ENCODE results near the gene TMEM232.
"Not testable (repeated sequence)": the region's sequence is repeated elsewhere in the genome, so short reads cannot be mapped to it uniquely, and the experiment has no call there.

TMEM232 gene

DNA sequence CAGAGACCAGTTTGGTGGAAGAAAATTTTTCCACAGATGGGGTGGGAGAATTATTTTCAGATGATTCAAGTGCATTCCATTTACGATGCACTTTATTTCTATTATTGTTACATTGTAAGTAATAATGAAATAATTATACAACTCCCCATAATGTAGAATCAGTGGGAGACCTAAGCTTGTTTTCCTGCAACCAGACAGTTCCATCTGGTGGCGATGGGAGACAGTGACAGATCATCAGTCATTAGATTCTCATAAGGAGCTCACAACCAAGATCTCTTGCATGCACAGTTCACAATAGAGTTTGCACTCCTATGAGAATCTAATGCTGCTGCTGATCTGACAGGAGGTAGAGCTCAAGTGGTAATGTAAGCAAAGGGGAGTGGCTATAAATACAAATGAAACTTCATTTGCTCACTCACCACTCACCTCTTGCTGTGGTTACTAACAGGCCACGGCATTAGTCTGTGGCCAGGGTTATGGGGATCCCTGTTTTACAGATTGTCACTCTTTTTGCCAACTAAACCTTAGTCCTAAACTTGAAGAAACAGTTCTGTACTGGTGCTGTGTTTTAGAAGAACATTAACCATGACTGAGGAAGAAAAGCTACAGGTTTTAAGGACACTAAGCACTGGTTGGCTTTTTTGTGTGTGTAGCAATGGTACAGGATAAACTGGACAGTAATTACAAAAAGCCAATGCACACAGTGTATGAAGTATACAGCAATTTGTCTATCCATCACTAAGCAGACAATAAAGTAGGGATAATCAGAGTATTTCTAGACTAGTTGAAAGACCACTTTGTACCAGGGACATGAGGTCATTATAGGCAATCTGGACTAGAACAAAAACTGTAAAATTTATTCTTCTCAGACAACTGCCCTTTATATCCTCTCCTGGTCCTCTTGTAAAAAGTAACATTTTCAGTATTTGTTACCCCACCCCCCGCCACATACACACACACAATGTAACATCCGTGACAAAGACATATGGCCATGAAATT lies 9.9 kb downstream of the TMEM232 start:
- Histone ChIP-seq H3K9me3 (ENCODE audit: control insufficient read depth in 2 of 2, low read length in 2 of 2) (no peaks in the 10 kb centered on the region), H3K4me3 (ENCODE audit: low read length in 2 of 2) (no peak overlapping the region), H3K4me1 (ENCODE audit: control insufficient read depth in 2 of 2, insufficient read depth in 2 of 2, low read length in 2 of 2) (no peaks in the 10 kb centered on the region), H3K27me3 (ENCODE audit: control insufficient read depth in 2 of 2, insufficient read depth in 2 of 2, low read length in 2 of 2) (no peaks in the 10 kb centered on the region), H3K9ac (ENCODE audit: low read depth in 1 of 2, low read length in 2 of 2) (no peak overlapping the region), H3K27ac (ENCODE audit: low read depth in 2 of 2, low read length in 2 of 2) (no peak overlapping the region), H3K36me3 (ENCODE audit: control insufficient read depth in 2 of 2, insufficient read depth in 2 of 2, low read length in 2 of 2) (no peaks in the 10 kb centered on the region)

DNA sequence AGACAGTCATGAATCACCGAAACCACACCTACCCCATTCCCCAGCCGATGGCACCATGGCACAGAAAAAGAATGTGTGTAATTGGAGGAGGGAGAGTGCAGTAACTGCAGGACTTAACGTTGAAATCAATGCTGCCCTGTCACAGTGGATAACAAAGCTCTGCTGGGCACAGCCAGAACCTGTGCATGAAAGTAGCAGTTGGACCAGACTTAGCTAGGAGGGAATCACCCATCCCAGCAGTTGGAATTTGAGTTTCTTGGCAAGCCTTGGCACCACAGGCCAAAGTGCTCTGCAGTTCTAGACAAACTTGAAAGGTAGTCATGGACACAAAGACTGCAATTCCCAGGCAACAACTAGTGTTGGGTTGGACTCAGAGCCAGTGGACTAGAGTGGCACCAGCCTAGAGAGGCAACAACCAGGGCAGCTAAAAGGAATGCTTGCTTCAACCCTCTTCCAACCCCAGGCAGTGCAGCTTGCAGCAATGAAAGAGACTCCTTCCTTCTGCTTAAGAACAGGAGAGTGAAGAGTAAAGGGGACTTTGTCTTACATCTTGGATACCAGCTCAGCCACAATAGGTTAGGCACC lies 19.1 kb downstream of the TMEM232 start:
- Histone ChIP-seq H3K27me3 (ENCODE audit: control insufficient read depth in 2 of 2, insufficient read depth in 2 of 2, low read length in 2 of 2) (no peaks in the 10 kb centered on the region), H3K9ac (ENCODE audit: low read depth in 1 of 2, low read length in 2 of 2) (no peak overlapping the region), H3K27ac (ENCODE audit: low read depth in 2 of 2, low read length in 2 of 2) (no peak overlapping the region), H3K36me3 (ENCODE audit: control insufficient read depth in 2 of 2, insufficient read depth in 2 of 2, low read length in 2 of 2) (no peaks in the 10 kb centered on the region), H3K4me1 (ENCODE audit: control insufficient read depth in 2 of 2, insufficient read depth in 2 of 2, low read length in 2 of 2) (no peaks in the 10 kb centered on the region), H3K9me3 (ENCODE audit: control insufficient read depth in 2 of 2, low read length in 2 of 2) (no peaks in the 10 kb centered on the region), H3K4me3 (ENCODE audit: low read length in 2 of 2) (no peak overlapping the region)

DNA sequence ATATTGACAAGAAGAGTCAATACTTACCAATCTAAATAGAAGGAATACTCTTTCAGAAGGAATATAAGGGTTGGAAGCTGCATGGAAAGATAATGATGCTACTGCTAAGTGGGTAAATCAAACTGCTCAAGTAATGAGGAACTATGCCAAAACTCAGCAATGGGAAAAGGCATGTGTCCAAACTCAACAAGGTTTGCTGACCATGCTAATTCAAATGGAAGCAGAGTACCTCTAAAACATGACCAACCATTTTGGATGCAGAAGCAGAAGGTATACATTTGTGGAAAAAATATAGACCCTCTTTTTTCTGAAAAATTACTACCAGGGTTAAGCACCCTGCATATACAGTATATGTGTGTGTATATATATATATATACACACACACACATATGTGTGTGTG lies 21.1 kb downstream of the TMEM232 start:
- Histone ChIP-seq H3K9ac (ENCODE audit: low read depth in 1 of 2, low read length in 2 of 2) (no peak overlapping the region), H3K9me3 (ENCODE audit: control insufficient read depth in 2 of 2, low read length in 2 of 2) (no peaks in the 10 kb centered on the region), H3K4me1 (ENCODE audit: control insufficient read depth in 2 of 2, insufficient read depth in 2 of 2, low read length in 2 of 2) (no peaks in the 10 kb centered on the region), H3K27ac (ENCODE audit: low read depth in 2 of 2, low read length in 2 of 2) (no peak overlapping the region), H3K27me3 (ENCODE audit: control insufficient read depth in 2 of 2, insufficient read depth in 2 of 2, low read length in 2 of 2) (no peaks in the 10 kb centered on the region), H3K36me3 (ENCODE audit: control insufficient read depth in 2 of 2, insufficient read depth in 2 of 2, low read length in 2 of 2) (no peaks in the 10 kb centered on the region), H3K4me3 (ENCODE audit: low read length in 2 of 2) (no peak overlapping the region)

DNA sequence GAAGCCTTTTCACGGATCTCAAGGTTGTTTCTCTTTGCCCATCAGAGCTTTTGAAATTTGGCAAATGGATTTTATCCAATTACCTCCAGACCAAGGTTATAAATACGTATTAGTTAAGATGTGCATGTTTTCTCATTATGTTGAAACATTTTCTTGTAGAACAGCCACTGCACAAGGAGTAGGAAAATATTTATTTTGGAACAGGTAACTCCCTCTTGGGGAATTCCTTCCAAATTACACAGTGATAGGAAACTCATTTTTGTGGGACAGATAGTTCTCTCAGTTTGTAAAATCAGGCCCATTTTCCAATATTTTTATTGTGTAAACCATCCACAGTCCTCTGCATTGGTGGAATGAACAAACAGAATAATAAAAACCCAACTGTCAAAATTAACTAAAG lies 23.0 kb downstream of the TMEM232 start:
- Histone ChIP-seq H3K9ac (ENCODE audit: low read depth in 1 of 2, low read length in 2 of 2) (no peak overlapping the region), H3K27me3 (ENCODE audit: control insufficient read depth in 2 of 2, insufficient read depth in 2 of 2, low read length in 2 of 2) (no peaks in the 10 kb centered on the region), H3K36me3 (ENCODE audit: control insufficient read depth in 2 of 2, insufficient read depth in 2 of 2, low read length in 2 of 2) (no peaks in the 10 kb centered on the region), H3K9me3 (ENCODE audit: control insufficient read depth in 2 of 2, low read length in 2 of 2) (no peaks in the 10 kb centered on the region), H3K4me3 (ENCODE audit: low read length in 2 of 2) (no peak overlapping the region), H3K4me1 (ENCODE audit: control insufficient read depth in 2 of 2, insufficient read depth in 2 of 2, low read length in 2 of 2) (no peaks in the 10 kb centered on the region), H3K27ac (ENCODE audit: low read depth in 2 of 2, low read length in 2 of 2) (no peak overlapping the region)

DNA sequence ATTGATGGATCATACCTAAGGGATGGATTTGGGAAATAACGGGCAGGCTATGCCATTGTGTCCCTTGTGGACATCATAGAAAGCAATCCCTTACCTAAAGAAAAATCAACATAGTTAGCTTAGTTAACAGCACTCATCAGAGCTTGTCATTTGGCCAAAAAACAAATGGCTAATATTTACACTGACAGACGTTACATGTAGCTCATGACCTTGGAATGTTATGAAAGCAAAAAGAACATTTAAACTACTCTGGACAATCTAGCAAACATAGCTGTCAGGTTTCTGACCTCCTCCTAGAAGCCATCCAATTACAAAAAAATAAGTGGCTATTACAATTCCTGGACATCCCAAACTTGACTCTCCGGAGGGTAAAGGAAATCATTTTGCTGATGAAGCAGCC lies 23.8 kb downstream of the TMEM232 start:
- Histone ChIP-seq H3K27me3 (ENCODE audit: control insufficient read depth in 2 of 2, insufficient read depth in 2 of 2, low read length in 2 of 2) (no peaks in the 10 kb centered on the region), H3K9ac (ENCODE audit: low read depth in 1 of 2, low read length in 2 of 2) (no peak overlapping the region), H3K4me1 (ENCODE audit: control insufficient read depth in 2 of 2, insufficient read depth in 2 of 2, low read length in 2 of 2) (no peaks in the 10 kb centered on the region), H3K27ac (ENCODE audit: low read depth in 2 of 2, low read length in 2 of 2) (no peak overlapping the region), H3K36me3 (ENCODE audit: control insufficient read depth in 2 of 2, insufficient read depth in 2 of 2, low read length in 2 of 2) (no peaks in the 10 kb centered on the region), H3K4me3 (ENCODE audit: low read length in 2 of 2) (no peak overlapping the region), H3K9me3 (ENCODE audit: control insufficient read depth in 2 of 2, low read length in 2 of 2) (no peaks in the 10 kb centered on the region)

DNA sequence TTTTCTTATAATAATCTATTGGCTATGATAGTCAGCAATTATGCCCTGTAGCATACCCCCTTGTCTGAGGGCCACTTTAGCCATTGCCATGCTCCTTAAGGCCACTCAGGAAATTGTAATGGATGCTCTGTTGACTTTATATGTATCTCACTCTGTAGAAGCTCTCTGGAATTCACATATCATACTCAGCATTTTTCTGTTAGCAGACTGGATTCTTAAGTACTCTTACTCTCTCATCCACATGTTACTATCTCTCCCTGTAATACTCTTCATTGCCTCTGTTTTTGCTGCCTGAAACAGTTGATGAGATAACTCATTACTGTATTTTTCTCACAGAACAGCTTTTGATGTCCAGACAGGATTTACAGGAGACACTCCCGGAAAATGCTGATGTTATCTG lies 24.2 kb downstream of the TMEM232 start:
- H3K27ac ChIP-seq (ENCODE audit: low read depth in 2 of 2, low read length in 2 of 2): no peak overlapping the region
- no peaks in the 10 kb centered on the region for H3K4me1 ChIP-seq (ENCODE audit: control insufficient read depth in 2 of 2, insufficient read depth in 2 of 2, low read length in 2 of 2)
- no peaks in the 10 kb centered on the region for H3K27me3 ChIP-seq (ENCODE audit: control insufficient read depth in 2 of 2, insufficient read depth in 2 of 2, low read length in 2 of 2)
- H3K9ac ChIP-seq (ENCODE audit: low read depth in 1 of 2, low read length in 2 of 2): no peak overlapping the region
- H3K9me3 ChIP-seq (ENCODE audit: control insufficient read depth in 2 of 2, low read length in 2 of 2): no peaks in the 10 kb centered on the region
- no peak overlapping the region for H3K4me3 ChIP-seq (ENCODE audit: low read length in 2 of 2)
- no peaks in the 10 kb centered on the region for H3K36me3 ChIP-seq (ENCODE audit: control insufficient read depth in 2 of 2, insufficient read depth in 2 of 2, low read length in 2 of 2)

DNA sequence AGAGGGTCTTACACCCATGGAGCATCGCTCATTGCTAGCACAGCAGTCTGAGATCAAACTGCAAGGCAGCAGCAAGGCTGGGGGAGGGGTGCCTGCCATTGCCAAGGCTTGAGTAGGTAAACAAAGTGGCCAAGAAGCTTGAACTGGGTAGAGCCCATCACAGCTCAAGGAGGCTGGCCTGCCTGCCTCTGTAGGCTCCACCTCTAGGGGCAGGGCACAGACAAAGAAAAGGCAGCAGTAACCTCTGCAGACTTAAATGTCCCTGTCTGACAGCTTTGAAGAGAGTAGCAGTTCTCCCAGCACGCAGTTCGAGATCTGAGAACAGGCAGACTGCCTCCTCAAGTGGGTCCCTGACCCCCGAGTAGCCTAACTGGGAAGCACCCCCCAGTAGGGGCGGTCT lies 33.8 kb downstream of the TMEM232 start:
- H3K9me3 ChIP-seq (ENCODE audit: control insufficient read depth in 2 of 2, low read length in 2 of 2); H3K36me3 ChIP-seq (ENCODE audit: control insufficient read depth in 2 of 2, insufficient read depth in 2 of 2, low read length in 2 of 2); H3K4me3 ChIP-seq (ENCODE audit: low read length in 2 of 2); H3K9ac ChIP-seq (ENCODE audit: low read depth in 1 of 2, low read length in 2 of 2); H3K27ac ChIP-seq (ENCODE audit: low read depth in 2 of 2, low read length in 2 of 2); H3K4me1 ChIP-seq (ENCODE audit: control insufficient read depth in 2 of 2, insufficient read depth in 2 of 2, low read length in 2 of 2); H3K27me3 ChIP-seq (ENCODE audit: control insufficient read depth in 2 of 2, insufficient read depth in 2 of 2, low read length in 2 of 2): not testable (repeated sequence)

DNA sequence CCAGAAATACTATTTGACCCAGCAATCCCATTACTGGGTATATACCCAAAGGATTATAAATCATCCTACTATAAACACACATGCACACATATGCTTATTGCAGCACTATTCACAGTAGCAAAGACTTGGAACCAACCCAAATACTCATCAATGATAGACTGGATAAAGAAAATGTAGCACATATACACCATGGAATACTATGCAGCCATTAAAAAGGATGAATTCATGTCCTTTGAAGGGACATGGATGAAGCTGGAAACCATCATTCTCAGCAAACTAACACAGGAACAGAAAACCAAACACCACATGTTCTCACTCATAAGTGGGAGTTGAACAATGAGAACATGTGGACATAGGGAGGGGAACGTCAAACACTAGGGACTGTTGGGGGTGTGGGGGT lies 35.9 kb downstream of the TMEM232 start:
- not testable (repeated sequence) for H3K27me3 ChIP-seq (ENCODE audit: control insufficient read depth in 2 of 2, insufficient read depth in 2 of 2, low read length in 2 of 2); H3K9ac ChIP-seq (ENCODE audit: low read depth in 1 of 2, low read length in 2 of 2); H3K4me3 ChIP-seq (ENCODE audit: low read length in 2 of 2); H3K36me3 ChIP-seq (ENCODE audit: control insufficient read depth in 2 of 2, insufficient read depth in 2 of 2, low read length in 2 of 2); H3K9me3 ChIP-seq (ENCODE audit: control insufficient read depth in 2 of 2, low read length in 2 of 2); H3K4me1 ChIP-seq (ENCODE audit: control insufficient read depth in 2 of 2, insufficient read depth in 2 of 2, low read length in 2 of 2); H3K27ac ChIP-seq (ENCODE audit: low read depth in 2 of 2, low read length in 2 of 2)

DNA sequence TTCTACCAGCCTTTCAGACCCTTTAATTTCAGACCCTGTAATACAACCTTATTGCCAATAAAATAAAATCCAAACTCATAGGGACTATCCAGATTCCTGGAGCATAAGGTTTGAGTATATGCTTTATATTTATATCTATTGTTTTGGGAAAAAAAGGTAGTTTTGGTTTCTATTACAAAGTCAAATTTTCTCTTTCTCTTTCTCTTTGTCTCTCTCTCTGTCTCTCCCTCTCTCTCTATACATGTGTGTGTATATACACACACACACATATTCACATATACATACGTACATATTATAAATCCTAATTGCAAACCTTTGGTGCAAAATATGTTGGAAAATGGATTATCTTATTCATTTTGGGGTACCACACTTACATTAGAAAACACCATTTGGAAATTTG lies 39.0 kb downstream of the TMEM232 start:
- H3K4me3 ChIP-seq (ENCODE audit: low read length in 2 of 2): no peak overlapping the region
- H3K27ac ChIP-seq (ENCODE audit: low read depth in 2 of 2, low read length in 2 of 2): no peak overlapping the region

DNA sequence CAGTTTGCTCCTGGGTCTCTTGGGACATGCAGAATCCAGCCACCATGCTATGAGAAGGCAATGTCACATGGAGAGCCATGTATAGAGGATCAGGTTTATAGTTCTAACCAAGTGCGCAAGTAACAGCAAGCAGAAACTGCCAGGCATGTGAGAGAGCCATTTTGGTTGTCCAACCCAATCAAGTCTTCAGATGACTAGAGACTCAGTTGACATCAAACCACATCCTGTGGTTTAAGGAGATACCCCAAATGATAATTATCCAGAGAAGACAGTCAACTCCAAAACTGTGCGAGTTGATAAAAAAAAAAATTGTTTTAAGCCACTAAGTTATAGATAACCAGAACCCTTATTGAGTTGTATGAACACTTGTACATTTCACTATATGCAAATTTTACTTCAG lies 40.2 kb downstream of the TMEM232 start:
- Histone ChIP-seq H3K9me3 (ENCODE audit: control insufficient read depth in 2 of 2, low read length in 2 of 2) (no peaks in the 10 kb centered on the region), H3K4me3 (ENCODE audit: low read length in 2 of 2) (no peak overlapping the region), H3K9ac (ENCODE audit: low read depth in 1 of 2, low read length in 2 of 2) (no peak overlapping the region), H3K27ac (ENCODE audit: low read depth in 2 of 2, low read length in 2 of 2) (no peak overlapping the region), H3K36me3 (ENCODE audit: control insufficient read depth in 2 of 2, insufficient read depth in 2 of 2, low read length in 2 of 2) (no peaks in the 10 kb centered on the region), H3K4me1 (ENCODE audit: control insufficient read depth in 2 of 2, insufficient read depth in 2 of 2, low read length in 2 of 2) (no peaks in the 10 kb centered on the region), H3K27me3 (ENCODE audit: control insufficient read depth in 2 of 2, insufficient read depth in 2 of 2, low read length in 2 of 2) (no peaks in the 10 kb centered on the region)

More for the DNA sequence above, 39.0 kb downstream of the TMEM232 start:
- no peaks in the 10 kb centered on the region for H3K27me3 ChIP-seq (ENCODE audit: control insufficient read depth in 2 of 2, insufficient read depth in 2 of 2, low read length in 2 of 2)
- H3K9me3 ChIP-seq (ENCODE audit: control insufficient read depth in 2 of 2, low read length in 2 of 2): no peaks in the 10 kb centered on the region
- H3K9ac ChIP-seq (ENCODE audit: low read depth in 1 of 2, low read length in 2 of 2): no peak overlapping the region
- H3K36me3 ChIP-seq (ENCODE audit: control insufficient read depth in 2 of 2, insufficient read depth in 2 of 2, low read length in 2 of 2): no peaks in the 10 kb centered on the region
- no peaks in the 10 kb centered on the region for H3K4me1 ChIP-seq (ENCODE audit: control insufficient read depth in 2 of 2, insufficient read depth in 2 of 2, low read length in 2 of 2)

Data from mucosa of rectum (tissue), 2 donors.